HG03565 (cell line): ENCODE results near the gene VCL.

Source experiments
- ATAC-seq: cut with Tn5 transposase; IDR thresholded peaks from one replicate; pipeline ENCODE4 v1.9.1; 2021; ENCODE audit warnings: mild to moderate bottlenecking, moderate library complexity; ENCODE audit not compliant: unreplicated experiment

Gene VCL

DNA sequence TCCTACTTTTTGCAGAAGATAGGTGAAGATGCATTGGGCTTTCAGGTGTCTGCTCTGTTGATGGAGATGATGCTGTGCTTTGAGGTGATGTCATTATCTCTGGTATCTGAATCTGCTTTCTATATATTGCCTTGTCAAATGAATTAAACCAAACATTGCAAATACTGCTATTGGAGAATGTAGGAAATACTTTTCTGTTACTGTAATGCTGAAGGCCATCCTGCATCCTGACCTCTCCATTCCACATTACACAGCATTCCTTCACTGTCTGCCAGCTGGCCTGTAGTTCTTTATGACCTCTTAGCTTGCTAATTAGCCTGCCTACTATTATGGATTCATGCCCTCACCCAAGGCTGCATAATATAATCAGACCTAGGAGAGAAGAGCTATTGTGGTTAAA is 73.2 kb downstream of the VCL start:
- no peak for ATAC-seq

DNA sequence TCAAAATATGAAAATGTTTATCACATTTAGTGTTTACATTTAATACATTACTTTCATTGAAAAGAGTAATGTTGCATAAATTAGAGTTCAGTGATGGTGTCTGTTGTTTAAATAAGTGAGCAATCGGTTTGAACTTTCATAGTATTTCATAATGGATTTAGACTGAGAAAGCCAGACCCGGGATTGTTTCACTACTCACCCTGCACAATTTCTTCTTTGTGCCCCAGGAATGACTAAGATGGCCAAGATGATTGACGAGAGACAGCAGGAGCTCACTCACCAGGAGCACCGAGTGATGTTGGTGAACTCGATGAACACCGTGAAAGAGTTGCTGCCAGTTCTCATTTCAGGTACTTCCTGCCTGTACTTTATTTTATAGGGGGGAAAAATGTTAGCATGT is 74.6 kb downstream of the VCL start:
- no peak for ATAC-seq

DNA sequence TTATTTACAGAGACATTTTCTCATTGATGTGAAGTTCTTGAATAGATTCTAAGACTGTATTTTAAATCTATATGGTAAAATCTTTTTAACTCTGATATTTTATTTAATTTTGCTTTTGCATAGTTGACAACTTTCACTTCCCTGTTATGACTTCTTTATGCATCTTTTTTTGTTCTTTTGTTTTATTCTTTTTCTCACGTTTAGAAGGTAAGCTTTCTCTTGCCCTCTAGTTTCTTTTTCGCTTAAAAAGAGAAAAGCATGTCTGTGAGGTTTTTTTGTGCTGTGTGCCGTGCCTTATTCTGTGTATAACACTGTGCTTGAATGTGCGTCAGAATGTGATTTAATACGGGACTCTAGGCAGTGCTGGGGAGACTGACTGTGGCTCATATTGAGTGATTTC is 78.0 kb downstream of the VCL start:
- no peak for ATAC-seq

DNA sequence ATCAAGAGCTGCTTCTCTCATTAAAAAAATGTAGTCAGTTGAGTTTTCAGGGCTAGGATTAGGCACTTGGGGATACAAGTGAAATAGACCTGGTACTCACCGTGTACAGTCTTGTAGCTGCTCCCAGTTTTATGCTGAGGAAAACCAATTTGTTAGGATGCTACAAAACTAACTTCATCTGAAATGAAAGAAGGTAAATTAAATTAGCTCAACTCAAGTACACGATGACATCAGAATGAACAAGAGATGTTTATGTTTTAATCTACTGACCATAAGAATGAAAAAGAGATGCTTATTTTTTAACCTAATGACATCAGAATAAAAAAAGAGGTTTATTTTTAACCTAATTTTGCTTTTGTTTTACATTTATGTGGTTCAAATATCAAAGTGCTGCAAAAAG is 79.0 kb downstream of the VCL start:
- ATAC-seq, result no peak

DNA sequence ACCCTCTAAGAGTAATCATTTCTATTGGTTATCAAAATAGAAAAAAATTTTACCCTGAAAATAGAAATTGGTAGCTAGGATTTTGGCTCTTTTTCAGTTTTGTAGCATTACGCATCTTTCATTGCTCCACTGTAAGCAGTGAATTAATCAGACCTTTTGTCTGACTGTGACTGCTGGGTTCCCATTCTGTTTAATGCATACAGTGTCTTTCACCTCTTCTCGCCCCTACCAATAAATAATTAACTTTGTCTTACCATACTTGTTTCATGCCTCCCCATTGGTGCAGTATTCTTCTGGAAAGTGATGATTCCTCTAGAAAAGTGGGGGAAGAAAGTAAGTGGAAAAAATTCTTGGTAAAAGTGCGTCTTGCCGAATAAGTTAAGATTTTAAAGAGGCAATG is 79.5 kb downstream of the VCL start:
- ATAC-seq, result no peak

DNA sequence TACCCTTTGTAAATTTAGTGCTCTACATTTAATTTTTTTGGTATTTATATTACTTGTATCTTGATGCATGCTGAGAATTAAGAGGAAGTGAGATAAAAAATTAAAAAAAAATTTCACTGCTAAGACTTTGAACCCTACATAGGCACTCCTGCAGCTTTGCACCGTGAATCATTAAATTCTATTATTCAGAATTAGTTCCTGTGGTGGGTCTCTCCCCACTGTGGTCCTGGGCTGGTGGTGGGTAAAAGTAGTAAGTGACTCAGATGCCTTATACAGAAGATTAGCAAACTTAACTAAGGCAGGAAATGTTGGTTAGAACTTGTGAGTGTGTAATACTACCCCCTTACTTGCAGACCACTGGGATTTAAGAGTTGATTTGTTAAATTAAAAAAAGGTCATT is 80.1 kb downstream of the VCL start:
- ATAC-seq, result peak; percentile 47

DNA sequence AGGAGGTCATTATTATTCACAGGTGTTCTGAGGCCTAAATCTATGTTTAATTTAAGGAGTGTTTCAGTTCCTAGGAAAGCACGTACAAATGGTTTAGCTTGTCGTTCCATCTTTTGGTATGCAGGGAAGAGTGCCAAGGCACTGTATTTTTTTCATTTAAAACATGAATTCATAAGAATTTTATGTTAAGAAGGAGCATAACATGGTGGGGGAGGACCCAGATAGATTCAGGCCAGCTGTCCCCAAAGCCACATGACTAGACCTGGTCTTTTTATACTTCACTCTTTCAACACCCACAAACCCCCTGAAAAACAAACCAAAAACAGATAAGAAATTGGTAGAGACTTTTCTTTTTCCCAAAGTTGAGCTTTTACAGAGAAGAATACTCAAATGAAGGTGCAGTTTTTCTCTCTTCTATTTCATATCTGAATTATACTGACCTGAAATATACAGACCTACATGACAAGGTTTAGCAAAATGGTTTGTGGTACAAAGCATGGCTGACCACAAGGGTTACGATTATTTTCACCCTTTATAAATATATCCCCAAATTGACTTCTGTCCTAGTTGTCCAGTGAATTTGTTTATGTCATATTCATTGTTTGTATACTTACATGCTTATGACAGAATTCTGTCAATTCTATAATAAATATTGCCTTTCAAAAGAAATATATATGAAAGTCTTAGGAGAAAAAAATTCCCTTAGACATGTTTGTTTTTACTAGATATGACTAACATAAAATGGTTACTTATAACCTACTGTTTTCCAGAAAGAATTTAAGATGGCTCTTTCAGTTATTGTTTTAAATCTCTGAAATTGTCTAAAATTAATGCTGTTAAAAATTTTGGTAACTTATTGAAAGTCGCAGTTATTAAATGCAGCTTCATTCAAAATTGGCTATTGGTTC is 81.4 kb downstream of the VCL start:
- ATAC-seq, result no peak

DNA sequence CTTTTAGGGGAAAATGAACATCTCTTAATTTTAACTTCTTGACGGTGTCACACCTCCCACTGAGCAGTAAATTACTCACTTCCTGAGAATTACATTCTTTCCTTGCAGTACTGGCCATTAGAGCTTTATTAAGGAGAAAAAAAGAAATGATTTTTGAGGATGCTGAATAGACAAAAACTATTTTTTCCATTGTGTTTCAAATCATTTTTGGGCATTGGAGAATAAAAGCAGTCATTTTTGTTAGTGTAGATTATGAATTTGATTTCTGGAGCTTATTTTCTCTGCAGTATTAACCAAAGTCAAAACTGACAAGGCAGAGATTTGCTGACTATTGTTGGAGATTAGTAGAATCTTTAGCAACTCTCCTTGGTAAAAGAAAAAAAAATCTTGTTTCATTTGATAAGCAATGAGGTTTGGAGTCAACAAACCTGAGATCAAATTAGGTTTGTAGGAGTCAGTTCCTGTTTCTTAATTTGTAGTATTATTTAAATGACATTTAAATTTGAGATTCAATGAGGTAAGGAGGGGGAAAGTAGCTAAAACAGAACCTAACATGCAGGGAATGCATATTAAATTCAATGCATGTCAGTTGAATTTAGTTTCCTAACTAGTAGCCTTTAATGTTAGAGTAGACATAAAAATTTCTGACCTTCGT is 82.1 kb downstream of the VCL start:
- no peak for ATAC-seq

DNA sequence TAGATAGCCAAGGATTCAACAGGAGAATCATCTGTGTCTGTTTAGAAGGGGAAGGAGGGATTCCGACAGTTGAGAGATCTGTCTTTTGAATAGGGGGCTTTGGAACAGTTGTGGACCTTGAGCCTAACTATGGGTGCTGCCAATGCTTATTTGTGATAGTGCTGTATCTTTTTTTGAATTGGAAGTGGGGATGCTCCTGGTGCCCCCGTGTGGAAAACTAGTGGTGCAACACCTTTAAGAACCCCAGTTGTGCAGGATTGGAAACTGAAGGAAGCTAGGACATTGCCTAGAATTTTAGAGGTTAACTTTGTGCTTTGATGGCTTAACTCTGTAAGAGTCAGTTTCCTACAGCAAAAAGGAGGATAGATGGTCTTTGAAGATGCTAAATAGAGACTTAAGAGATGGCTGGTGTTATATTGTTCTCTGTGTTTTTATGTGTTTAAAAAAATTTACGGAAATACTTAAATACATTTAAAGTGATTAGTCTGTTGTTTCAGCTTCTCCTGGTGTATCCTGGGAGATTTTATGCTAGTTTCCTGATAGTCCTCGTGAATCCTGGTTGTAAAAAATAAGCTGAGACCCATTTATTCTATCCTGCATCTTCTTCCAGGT is 83.4 kb downstream of the VCL start:
- no peak for ATAC-seq

DNA sequence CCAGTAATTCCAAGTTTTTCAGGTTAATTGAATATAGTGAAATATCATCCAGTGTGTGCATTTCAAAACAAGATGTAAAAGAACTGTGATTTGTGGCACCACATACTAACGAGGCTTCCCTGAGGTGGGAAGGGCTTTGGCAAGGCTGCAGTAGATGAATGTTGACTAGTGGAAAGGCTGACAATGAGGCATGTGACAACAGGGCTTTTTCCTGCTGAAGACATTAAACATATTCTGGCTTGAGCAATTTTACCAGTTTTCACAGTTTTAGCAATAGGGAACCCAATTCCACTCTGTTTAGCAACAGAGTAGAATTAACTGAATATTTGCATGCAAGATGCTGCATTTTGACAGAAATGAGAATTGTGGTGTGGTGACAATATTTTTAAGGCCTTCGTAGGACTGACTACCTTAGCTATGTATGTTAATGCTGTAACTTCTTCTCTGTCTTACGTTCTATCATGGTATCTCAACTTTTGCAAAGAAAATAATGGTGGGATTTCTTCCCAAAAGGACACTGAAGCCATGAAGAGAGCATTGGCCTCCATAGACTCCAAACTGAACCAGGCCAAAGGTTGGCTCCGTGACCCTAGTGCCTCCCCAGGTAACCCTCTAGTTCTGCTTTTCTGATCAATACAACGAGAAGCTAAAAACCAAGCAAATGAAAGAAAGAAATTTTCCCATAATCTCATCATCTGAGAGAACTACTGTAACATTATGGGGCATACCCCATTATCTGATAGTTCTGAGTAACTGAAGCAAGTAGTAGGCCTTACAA is 84.2 kb downstream of the VCL start:
- no peak for ATAC-seq

DNA sequence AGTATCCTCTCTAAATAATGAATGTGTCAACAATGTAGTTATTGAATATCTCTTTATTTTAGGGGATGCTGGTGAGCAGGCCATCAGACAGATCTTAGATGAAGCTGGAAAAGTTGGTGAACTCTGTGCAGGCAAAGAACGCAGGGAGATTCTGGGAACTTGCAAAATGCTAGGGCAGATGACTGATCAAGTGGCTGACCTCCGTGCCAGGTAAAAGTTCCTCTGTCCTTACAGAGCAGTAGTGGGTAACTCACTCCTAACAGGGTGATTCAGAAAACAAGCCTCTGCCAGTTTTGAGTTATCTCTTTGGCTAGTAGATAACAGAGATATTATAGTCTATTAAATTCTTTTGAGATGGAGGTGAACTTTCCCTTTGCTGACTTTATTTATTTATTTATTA is 85.4 kb downstream of the VCL start:
- ATAC-seq, result no peak

DNA sequence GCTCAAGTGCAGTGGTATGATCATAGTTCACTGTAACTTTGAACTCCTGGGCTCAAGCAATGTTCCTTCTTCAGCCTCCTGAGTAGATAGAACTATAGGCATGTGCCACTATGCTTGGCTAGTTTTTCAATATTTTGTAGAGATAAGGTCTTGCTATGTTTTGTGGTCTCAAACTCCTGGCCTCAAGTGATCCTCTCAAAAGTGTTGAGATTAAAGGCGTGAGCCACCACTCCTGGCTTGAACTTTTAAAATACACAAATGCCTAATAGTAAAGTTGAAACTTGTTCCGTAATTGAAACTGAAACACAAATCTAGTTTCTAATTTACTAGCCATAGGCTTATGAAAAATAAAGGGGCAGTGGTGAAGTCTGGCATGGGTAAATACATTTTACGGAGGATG is 87.0 kb downstream of the VCL start:
- ATAC-seq, result peak; percentile 79

DNA sequence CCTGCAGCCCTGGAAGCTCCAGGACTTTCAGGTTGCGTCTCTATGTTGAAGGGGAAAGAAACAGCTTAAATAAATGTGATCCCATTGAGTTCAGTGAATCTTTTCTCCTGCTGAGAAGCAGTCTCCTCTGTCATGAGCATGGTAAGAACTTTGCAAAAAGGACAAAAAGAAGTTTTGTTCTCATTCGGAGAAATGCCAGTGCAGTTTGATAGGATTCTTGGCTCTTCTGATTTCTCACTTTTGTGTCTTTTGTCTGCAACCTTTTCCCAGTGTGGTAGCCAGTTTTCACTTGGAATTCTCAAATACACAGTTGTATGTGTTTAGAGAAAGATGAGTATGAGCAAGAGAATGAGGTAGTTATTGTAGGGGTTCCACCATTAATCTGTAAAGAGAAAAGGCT is 88.4 kb downstream of the VCL start:
- no peak for ATAC-seq

DNA sequence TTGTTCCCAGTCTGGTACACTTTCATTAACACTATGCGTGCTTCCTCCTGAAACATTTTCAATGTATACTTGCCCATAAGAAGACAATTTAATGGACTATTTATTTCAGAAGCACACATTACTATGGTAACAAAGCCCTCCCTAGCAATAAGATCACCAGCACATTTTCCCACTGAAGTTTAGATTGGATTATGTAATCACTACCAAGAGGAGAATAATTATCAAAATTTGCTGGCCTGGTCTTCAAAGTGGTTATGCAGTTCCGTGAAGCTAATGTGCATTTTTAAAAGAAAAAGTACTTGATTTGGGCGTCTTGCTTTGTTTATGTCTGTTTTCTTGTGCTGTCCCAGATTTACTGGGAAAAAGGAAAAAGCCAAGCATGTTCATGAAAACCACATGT is 90.8 kb downstream of the VCL start:
- ATAC-seq, result no peak

DNA sequence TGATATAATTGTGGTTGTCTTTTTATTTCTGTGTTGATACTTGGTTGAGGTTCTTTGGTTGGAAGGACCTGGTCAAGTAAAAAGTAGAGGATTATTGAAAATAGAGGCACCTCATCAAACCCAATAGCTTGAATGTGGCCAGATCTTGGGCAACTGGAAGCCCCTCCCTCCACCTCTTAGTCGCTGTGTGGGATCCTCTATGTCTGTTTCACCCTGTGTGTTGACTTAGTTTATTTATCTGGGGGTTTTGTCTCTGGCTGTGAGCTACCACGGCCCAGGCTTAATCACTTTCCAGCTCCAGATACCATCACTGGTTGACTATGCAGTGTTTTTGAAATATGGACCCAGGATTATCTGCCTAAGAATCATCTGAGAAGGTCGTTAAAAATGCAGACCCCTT is 94.5 kb downstream of the VCL start:
- ATAC-seq, result no peak

DNA sequence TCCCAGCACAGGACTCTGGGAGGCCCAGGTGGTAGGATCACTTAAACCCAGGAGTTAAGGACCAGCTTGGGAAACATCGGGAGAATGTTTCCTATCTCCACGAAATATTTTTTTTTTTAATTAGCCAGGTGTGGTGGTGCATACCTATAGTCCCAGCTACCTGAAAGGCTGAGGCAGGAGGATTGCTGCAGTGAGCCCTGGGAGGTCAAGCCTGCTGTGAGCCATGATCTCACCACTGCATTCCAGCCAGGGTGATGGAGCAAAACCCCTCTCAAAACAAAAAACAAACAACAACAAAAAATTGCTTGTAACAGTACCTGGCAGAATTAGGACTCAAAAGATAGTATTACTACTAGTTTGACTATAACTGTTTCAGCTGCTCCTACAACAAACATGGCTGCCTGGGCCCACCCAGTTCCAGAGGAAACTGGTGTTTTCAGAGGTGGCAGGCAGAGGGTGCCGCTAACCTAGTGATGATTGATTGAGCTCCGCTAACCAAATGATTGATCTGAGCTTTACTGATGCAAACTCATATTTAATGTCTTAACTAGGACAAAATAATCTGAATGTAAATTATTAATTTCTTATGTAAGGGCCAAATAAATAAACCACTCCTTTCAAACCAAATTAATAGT is 95.7 kb downstream of the VCL start:
- no peak for ATAC-seq

DNA sequence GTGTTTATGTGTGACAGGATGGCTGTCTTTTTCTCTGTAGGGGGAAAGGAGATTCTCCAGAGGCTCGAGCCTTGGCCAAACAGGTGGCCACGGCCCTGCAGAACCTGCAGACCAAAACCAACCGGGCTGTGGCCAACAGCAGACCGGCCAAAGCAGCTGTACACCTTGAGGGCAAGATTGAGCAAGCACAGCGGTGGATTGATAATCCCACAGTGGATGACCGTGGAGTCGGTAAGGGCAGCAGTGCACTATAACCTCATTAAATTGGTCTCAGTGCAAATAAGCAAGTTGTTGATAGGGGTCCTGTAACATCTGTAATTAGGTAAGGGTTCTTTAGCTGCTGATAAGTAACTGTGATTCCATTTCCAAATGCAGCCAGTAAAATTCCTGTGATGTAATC is 96.3 kb downstream of the VCL start:
- ATAC-seq, result no peak

DNA sequence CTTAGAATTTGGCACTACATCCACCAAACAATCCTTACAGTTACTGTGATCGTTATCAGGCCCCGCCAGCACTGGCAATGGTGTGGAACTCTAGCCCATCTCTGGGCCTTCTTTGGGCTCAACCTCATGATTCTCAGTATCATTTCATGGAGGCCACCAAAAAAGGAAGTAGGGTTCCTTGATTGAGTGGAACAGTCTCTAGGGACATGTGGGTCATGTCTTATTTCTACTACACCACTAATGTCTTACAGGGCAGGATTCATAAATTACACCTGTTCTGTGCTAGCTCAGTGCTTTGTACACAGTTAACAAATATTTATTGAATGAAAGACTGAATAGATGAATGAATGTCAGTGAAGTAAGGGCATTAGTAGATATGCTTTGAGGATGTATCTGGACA is 98.9 kb downstream of the VCL start:
- peak; percentile 80 for ATAC-seq

DNA sequence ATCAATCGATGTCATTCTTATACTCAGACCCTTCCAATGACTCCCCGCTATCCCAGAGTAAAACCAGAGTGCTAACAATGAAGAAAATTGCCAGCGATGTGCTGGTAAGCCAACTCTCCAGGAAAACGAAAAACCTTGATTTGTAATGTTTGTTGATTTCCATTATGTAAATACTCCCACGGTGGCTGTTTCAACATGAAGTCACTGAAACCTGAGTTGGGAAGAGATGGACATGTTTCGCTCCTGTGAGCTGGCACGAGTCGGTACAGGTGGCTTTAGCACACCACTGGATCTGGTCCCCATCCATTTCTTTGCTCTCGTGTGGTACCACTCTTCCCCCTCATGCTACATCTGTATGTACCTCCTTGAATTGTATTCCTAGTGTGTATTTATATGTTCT is 99.9 kb downstream of the VCL start:
- no peak for ATAC-seq

DNA sequence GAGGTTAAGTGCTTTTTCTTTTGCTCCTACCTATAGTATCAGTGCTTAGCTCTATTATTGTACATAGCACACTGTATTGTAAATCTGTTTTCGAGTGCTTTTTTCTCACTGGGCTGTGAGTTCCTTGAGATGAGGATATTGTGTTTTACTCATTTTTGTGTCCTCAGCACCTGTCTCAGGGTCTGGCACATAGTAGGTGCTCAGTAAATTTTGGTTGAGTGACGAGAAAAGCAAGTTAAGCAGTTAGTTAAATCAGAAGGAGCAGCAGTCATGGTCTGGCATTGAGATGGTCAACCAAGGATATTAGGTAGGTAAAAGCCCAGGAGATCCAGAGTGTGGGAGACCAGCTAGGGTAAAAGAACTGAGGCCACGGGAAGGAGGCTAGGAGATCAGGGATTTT is 101.5 kb downstream of the VCL start:
- ATAC-seq, result no peak

DNA sequence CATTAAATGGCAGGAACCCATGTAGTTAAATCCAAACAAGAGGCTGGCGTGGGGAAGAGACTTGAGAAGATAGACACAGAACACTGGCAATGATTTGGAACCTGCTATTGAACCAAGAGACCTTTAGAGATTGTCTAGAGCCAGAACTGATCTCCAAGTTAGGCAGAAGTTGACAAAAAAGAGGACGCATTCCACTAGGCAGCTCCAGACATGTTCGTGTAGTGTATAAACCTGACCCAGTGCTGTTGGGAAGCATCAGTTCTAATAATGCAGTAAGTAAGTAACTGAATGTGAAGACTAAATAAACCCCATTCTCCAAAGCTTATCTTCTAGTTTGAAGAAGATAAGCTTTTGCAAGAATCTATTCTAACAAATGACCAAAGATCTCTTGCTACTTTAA is 101.9 kb downstream of the VCL start:
- no peak for ATAC-seq
